KMS-11 (cell line): ENCODE data around the gene POU3F3.

Source experiments
- H2AFZ ChIP-seq: fragments of 200-600 bp; sonication (generic); 2 replicates; pipeline ENCODE4 v1.6.1; 2016; ENCODE audit warnings: antibody characterized with exemption, mixed run types, low read depth
- H3K27ac ChIP-seq: fragments of 200-600 bp; sonication (generic); 2 replicates; pipeline ENCODE4 v1.6.1; 2016; ENCODE audit warnings: mild to moderate bottlenecking, mixed run types
- H3K27me3 ChIP-seq: fragments of 200-600 bp; sonication (generic); 2 replicates; pipeline ENCODE4 v1.6.1; 2017; ENCODE audit warnings: mild to moderate bottlenecking, low read depth, mixed run types, moderate library complexity; ENCODE audit not compliant: insufficient read depth
- H3K36me3 ChIP-seq: fragments of 200-600 bp; sonication (generic); 2 replicates; pipeline ENCODE4 v1.6.1; 2017; ENCODE audit warnings: mild to moderate bottlenecking, mixed run types; ENCODE audit not compliant: insufficient read depth
- H3K4me1 ChIP-seq: fragments of 200-600 bp; sonication (generic); 2 replicates; pipeline ENCODE4 v1.6.1; 2016; ENCODE audit warnings: mild to moderate bottlenecking, low read depth, mixed run types; ENCODE audit not compliant: poor library complexity, severe bottlenecking
- H3K4me2 ChIP-seq: fragments of 200-600 bp; sonication (generic); 2 replicates; pipeline ENCODE4 v1.7.0; 2016; ENCODE audit warnings: mild to moderate bottlenecking, mixed run types
- H3K4me3 ChIP-seq: fragments of 200-600 bp; sonication (generic); IDR thresholded peaks from 2 replicates; pipeline ENCODE4 v1.6.1; 2017; ENCODE audit warnings: low read depth, low read length, mixed read lengths; ENCODE audit not compliant: insufficient read depth
- H3K79me2 ChIP-seq: fragments of 200-600 bp; sonication (generic); 2 replicates; pipeline ENCODE4 v1.6.1; 2016; ENCODE audit warnings: low read depth, mixed run types; ENCODE audit not compliant: insufficient read depth
- H3K9ac ChIP-seq: fragments of 200-600 bp; sonication (generic); 2 replicates; pipeline ENCODE4 v1.6.1; 2016; ENCODE audit warnings: mild to moderate bottlenecking, mixed run types
- H4K20me1 ChIP-seq: fragments of 200-600 bp; sonication (generic); 2 replicates; pipeline ENCODE4 v1.6.1; 2016; ENCODE audit warnings: mild to moderate bottlenecking, mixed run types; ENCODE audit not compliant: insufficient read depth
- CTCF ChIP-seq: fragments of 200-600 bp; sonication (generic); conservative IDR thresholded peaks from 2 replicates; pipeline ENCODE4 v1.6.1; 2017; ENCODE audit warnings: low read depth, mild to moderate bottlenecking, antibody characterized with exemption, low read length, moderate library complexity, mixed read lengths

POU3F3 gene

GRCh38 chr2:104862058-104862941 is 8.4 kb downstream of the POU3F3 start:
- no peaks in the 10 kb centered on the region for H3K36me3 ChIP-seq
- no peak overlapping the region for H3K4me3 ChIP-seq
- TF ChIP-seq CTCF = no peak
- no peak overlapping the region for H3K4me2 ChIP-seq
- H3K4me1 ChIP-seq = peaks cover 3% of the 10 kb centered on the region
- H3K79me2 ChIP-seq = no peaks in the 10 kb centered on the region
- no peaks in the 10 kb centered on the region for H3K27me3 ChIP-seq
- H3K9ac ChIP-seq = no peak overlapping the region
- no peak overlapping the region for H3K27ac ChIP-seq
- no peak overlapping the region for H2AFZ ChIP-seq
- no peaks in the 10 kb centered on the region for H4K20me1 ChIP-seq

- H4K20me1 ChIP-seq = no peaks in the 10 kb centered on the region
- no peaks in the 10 kb centered on the region for H3K27me3 ChIP-seq
- H3K4me3 ChIP-seq = no peak overlapping the region
- no peak overlapping the region for H3K4me2 ChIP-seq
- no peak overlapping the region for H2AFZ ChIP-seq
- TF ChIP-seq CTCF = no peak
- no peak overlapping the region for H3K27ac ChIP-seq
- H3K36me3 ChIP-seq = no peaks in the 10 kb centered on the region
- H3K9ac ChIP-seq = no peak overlapping the region
- no peaks in the 10 kb centered on the region for H3K79me2 ChIP-seq
- H3K4me1 ChIP-seq = no peaks in the 10 kb centered on the region
Measured at GRCh38 chr2:104863146-104863467, 9.2 kb downstream of the POU3F3 start.

GRCh38 chr2:104863468-104864279 is 9.8 kb downstream of the POU3F3 start:
- H3K4me3 ChIP-seq = no peak overlapping the region
- no peak for TF ChIP-seq CTCF
- H3K9ac ChIP-seq = no peak overlapping the region
- H3K4me1 ChIP-seq = no peaks in the 10 kb centered on the region
- H2AFZ ChIP-seq = no peak overlapping the region
- no peaks in the 10 kb centered on the region for H3K36me3 ChIP-seq
- H3K79me2 ChIP-seq = no peaks in the 10 kb centered on the region
- no peaks in the 10 kb centered on the region for H3K27me3 ChIP-seq
- no peaks in the 10 kb centered on the region for H4K20me1 ChIP-seq
- H3K27ac ChIP-seq = no peak overlapping the region
- H3K4me2 ChIP-seq = no peak overlapping the region

- Histone ChIP-seq H3K27ac (no peak overlapping the region), H4K20me1 (no peaks in the 10 kb centered on the region), H3K4me1 (no peaks in the 10 kb centered on the region), H3K36me3 (no peaks in the 10 kb centered on the region), H3K4me3 (no peak overlapping the region), H2AFZ (no peak overlapping the region), H3K27me3 (no peaks in the 10 kb centered on the region), H3K9ac (no peak overlapping the region), H3K4me2 (no peak overlapping the region), H3K79me2 (no peaks in the 10 kb centered on the region)
- TF ChIP-seq CTCF = no peak
Measured at GRCh38 chr2:104864280-104865095, 10.6 kb downstream of the POU3F3 start.
